ENCODE results near the gene NKAPL. TPM values are rescaled to one million over a fixed set of nuclear protein-coding genes. Genes with fewer than 3 reads are reported as not detected.

Gene NKAPL
- polyA plus RNA-seq, 2 of the 4 experiments (the other 2 are of a cell fraction): not detected

- 97% methylated on average over 11 of the region's 11 CpGs for WGBS (ENCODE audit: missing lambda C conversion rate)
Measured at GRCh38 chr6:28232785-28233184, 26.3 kb upstream of the NKAPL start.

GRCh38 chr6:28235912-28236452, 23.1 kb upstream of the NKAPL start:
- POLR2A ChIA-PET: no interaction called here

More at GRCh38 chr6:28232785-28233184, 26.3 kb upstream of the NKAPL start:
- FAIRE-seq: no peak
- no peaks in the 10 kb centered on the region for H3K4me1 ChIP-seq
- H3K4me2 ChIP-seq: no peak overlapping the region
- DNase-seq (ENCODE audit: low read depth in 1 of 2, low spot score in 1 of 2): no peak
- TF ChIP-seq USF2 (IDR thresholded peaks at IDR 0.05) (no peak), EHF (CRISPR knock-in tag; IDR thresholded peaks at IDR 0.05) (no peak), FOSB (CRISPR knock-in tag; IDR thresholded peaks at IDR 0.05) (no peak), CBX2 (IDR thresholded peaks at IDR 0.05; ENCODE audit: borderline replicate concordance, low read depth) (no peak), GATA3 (IDR thresholded peaks at IDR 0.05; ENCODE audit: borderline replicate concordance) (no peak), MAFK (IDR thresholded peaks at IDR 0.05; ENCODE audit: partially characterized antibody) (no peak), REST (IDR thresholded peaks at IDR 0.05) (no peak), CHD2 (IDR thresholded peaks at IDR 0.05; ENCODE audit: low read length, partially characterized antibody) (no peak), ZC3H11A (IDR thresholded peaks at IDR 0.05) (no peak), PBX3 (IDR thresholded peaks at IDR 0.05) (no peak), ZNF302 (CRISPR knock-in tag; IDR thresholded peaks at IDR 0.05) (no peak), BHLHE40 (IDR thresholded peaks at IDR 0.05; ENCODE audit: low read depth, low read length) (no peak)
- no peak for ATAC-seq
- no peak overlapping the region for H3K4me3 ChIP-seq
- ChIA-PET POLR2A (interaction anchor here (0.9 kb wide), 1 partner anchor 14 kb away, joined by 3 read pairs; no protein-coding TSS in a partner anchor), CTCF (interaction anchor here (1.4 to 1.5 kb wide), 2 partner anchors 123 to 124 kb away, joined by 4 read pairs; no protein-coding TSS in a partner anchor)
- peaks cover 10% of the 10 kb centered on the region; the same call in 1 of the 3 replicates for H3K9me3 ChIP-seq
- no peak overlapping the region for H3K27ac ChIP-seq

GRCh38 chr6:28239636-28240035, 19.5 kb upstream of the NKAPL start:
- DNase-seq (ENCODE audit: low read depth in 1 of 2, low spot score in 1 of 2) (no peak), ATAC-seq (no peak), FAIRE-seq (no peak)
- Histone ChIP-seq H3K27ac (no peak overlapping the region), H3K4me3 (no peak overlapping the region), H3K9me3 (no peaks in the 10 kb centered on the region), H3K4me1 (no peaks in the 10 kb centered on the region), H3K4me2 (no peak overlapping the region)
- WGBS (ENCODE audit: missing lambda C conversion rate): 92% methylated on average over 1 of the region's 1 CpG
- CTCF ChIA-PET: no interaction called here
- POLR2A ChIA-PET: no interaction called here
- TF ChIP-seq HOXA7 (CRISPR knock-in tag; IDR thresholded peaks at IDR 0.05): no peak
- TF ChIP-seq ZNF302 (CRISPR knock-in tag; IDR thresholded peaks at IDR 0.05): no peak
- TF ChIP-seq ELK1 (IDR thresholded peaks at IDR 0.05; ENCODE audit: low read depth, low read length): no peak
- no peak for TF ChIP-seq RAD21 (conservative IDR thresholded peaks at IDR 0.05 in 1 of 2, IDR thresholded peaks at IDR 0.05 in 1 of 2)
- no peak for TF ChIP-seq NFE2L2 (conservative IDR thresholded peaks at IDR 0.05; ENCODE audit: low read length)
- TF ChIP-seq MAZ (IDR thresholded peaks at IDR 0.05; ENCODE audit: borderline replicate concordance, low read depth, low read length): no peak
- no peak for TF ChIP-seq ESRRA (IDR thresholded peaks at IDR 0.05; ENCODE audit: borderline replicate concordance, low read length)
- TF ChIP-seq ZC3H11A (IDR thresholded peaks at IDR 0.05): no peak
- no peak for TF ChIP-seq BCL3 (IDR thresholded peaks at IDR 0.05)
- no peak for TF ChIP-seq HOXB5 (CRISPR knock-in tag; IDR thresholded peaks at IDR 0.05)
- TF ChIP-seq HEYL (CRISPR knock-in tag; IDR thresholded peaks at IDR 0.05): no peak
- no peak for TF ChIP-seq MYC (IDR thresholded peaks at IDR 0.05; ENCODE audit: borderline replicate concordance, low read length)
- no peak for TF ChIP-seq RFX5 (IDR thresholded peaks at IDR 0.05)
- no peak for TF ChIP-seq JUN (IDR thresholded peaks at IDR 0.05)
- TF ChIP-seq GATA3 (IDR thresholded peaks at IDR 0.05; ENCODE audit: borderline replicate concordance): no peak

More at GRCh38 chr6:28235912-28236452, 23.1 kb upstream of the NKAPL start:
- CTCF ChIA-PET: no interaction called here
- no peak overlapping the region for H3K4me2 ChIP-seq
- DNase-seq (ENCODE audit: low read depth in 1 of 2, low spot score in 1 of 2) (no peak), FAIRE-seq (no peak), ATAC-seq (no peak)
- no peaks in the 10 kb centered on the region for H3K4me1 ChIP-seq
- H3K27ac ChIP-seq: no peak overlapping the region
- H3K4me3 ChIP-seq: no peak overlapping the region
- 93% methylated on average over 3 of the region's 3 CpGs for WGBS (ENCODE audit: missing lambda C conversion rate)
- peaks cover 10% of the 10 kb centered on the region; the same call in 1 of the 3 replicates for H3K9me3 ChIP-seq
- TF ChIP-seq EHMT2 (IDR thresholded peaks at IDR 0.05; ENCODE audit: low read depth): no peak

All from A549 (cell line).